CD4-positive, alpha-beta T cell treated with Interleukin-10 for 1 hour (primary cell): ENCODE data around the gene PPP1R36.
"Not testable (repeated sequence)": the region's sequence is repeated elsewhere in the genome, so short reads cannot be mapped to it uniquely, and the experiment has no call there.

Experiments used
- DNase-seq: peaks from one replicate; pipeline ENCODE4 v3.0.0-alpha.2; 2020

Gene PPP1R36

GRCh38 chr14:64569646-64570045 is 19.9 kb downstream of the PPP1R36 start:
- DNase-seq, result not testable (repeated sequence)

- DNase-seq, result no peak
Measured at GRCh38 chr14:64572386-64573104, 22.8 kb downstream of the PPP1R36 start.

DNA sequence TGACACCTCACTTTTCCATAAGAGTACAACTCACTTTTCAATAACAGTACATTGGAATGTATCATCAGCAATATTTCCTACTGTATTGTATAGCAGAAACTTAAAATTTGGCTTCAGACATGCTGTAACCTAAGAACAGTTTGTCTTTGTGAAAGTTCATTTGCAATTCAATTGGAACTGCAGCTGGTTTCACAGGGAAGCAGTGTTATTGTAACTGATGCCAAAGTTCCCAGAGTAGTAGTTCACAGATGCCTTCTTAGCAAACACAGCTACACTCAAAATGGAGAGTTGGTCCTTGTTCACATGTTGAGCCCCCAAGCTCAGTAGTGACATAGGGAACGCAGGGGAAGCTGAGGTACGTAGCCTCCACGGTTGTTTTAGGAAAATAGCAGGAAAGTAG is 23.3 kb downstream of the PPP1R36 start:
- DNase-seq, result no peak

DNA sequence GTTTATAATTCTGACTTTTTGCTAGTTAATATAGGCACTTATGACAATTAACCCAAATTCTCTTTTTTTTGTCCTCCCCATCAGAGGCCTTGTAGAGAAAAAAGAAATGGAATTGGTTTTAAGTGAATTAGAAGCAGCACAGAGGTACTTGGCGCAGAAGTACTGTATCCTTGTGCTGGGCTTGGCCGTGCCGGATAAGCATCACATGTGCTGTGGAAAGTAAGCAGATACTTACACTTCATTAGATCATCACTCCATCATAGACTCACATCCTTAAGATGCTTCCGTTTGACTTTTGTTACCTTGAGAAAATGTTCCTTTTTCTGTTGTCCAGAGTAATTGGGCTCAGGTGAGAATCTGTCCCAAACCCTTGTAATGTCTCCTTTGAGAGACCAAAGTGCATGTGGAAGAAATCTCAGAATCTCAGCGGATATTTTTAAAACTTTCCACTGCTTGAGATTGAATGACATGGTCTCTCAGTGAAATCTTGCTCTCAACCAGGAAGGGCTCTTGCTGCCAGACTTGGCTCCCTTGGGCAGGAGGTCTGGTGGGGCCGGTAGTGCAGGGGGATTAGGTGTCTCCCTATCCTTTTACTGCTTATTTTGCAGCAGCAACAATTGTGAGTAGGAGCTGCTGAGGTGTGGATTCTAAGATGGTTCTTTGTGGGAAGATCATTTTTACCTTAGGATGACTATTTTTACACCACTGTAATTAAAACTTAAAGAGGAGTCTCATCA is 24.8 kb downstream of the PPP1R36 start:
- no peak for DNase-seq

GRCh38 chr14:64577211-64577610 is 27.4 kb downstream of the PPP1R36 start:
- DNase-seq, result no peak

GRCh38 chr14:64580467-64580866 is 30.7 kb downstream of the PPP1R36 start:
- no peak for DNase-seq

- DNase-seq, result no peak
Measured at GRCh38 chr14:64581363-64581762, 31.6 kb downstream of the PPP1R36 start.

DNA sequence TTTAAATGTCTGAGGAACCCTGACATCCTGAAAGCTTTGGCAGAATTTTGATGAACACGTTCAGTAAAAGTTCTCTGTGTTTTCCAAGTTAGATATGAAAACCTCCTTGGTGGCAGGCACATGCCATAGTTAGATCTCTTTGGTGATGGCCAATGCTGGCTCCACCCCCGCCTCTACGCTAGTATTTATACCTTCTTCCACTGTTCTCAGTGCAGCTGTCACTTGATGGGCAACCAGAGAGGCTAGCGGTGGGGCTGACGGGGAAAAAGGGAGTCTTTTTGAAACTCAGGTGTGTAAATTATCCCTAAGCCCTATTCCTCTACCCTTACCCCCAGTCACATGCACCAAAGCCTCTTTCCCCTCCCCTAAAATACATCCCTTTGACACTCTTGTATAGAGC is 32.1 kb downstream of the PPP1R36 start:
- no peak for DNase-seq

- no peak for DNase-seq
Measured at GRCh38 chr14:64584190-64584589, 34.4 kb downstream of the PPP1R36 start.

- DNase-seq, result no peak
Measured at GRCh38 chr14:64591809-64592208, 42.0 kb downstream of the PPP1R36 start.

DNA sequence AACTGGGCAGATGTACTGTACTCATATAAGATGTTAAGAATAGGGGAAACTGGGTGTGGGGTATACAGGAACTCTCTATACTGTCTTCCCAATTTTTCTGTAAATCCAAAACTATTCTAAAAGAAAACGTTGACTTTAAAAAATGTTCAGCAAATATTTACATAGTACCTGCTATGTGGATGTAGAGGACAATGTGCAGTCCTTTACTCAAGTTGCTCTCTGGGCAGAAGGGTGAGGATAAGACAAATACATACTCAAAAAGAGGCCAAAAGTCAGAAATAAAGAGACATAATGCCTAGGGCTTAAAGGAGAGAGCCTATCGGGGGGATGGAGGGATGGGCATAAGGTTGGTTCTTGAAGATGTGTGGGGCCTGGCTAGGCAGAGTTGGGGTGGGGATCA is 44.7 kb downstream of the PPP1R36 start:
- DNase-seq, result no peak

DNA sequence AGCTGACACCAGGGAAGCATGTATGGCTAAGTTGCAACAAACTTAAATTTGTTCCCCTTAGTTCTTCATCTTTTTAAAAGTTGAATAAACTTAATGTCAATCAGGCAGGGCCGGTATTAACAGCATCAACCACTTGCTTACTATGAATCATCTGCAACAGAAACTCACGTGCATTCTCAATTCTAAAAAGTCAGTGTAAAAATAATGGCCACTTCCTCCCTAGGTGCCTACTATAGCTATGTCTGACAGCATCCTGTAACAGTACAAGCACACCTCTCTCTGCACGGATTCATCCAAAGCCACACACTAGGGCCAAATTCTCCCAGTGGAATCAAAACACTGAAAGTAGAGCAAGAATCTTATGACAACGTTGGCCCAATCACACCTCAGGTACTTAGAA is 48.6 kb downstream of the PPP1R36 start:
- no peak for DNase-seq

GRCh38 chr14:64601571-64601970 is 51.8 kb downstream of the PPP1R36 start:
- no peak for DNase-seq

- no peak for DNase-seq
Measured at GRCh38 chr14:64602826-64603225, 53.1 kb downstream of the PPP1R36 start.

DNA sequence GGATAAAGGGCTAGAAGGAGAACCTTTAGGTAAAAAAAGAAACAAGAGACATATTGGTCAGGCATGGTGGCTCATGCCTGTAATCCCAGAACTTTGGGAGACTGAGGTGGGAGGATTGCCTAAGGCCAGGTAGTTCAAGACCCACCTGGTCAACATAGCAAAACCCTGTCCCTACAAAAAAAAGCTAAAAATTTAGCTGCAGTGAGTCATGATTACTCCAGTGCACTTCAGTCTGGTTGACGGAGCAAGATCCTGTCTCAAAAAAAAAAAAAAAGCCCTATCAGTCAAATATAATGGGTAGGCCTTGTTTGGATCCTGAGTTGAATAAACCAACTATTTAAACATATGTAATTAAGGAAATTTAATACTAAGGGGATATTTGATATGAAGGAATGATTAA is 54.2 kb downstream of the PPP1R36 start:
- DNase-seq, result no peak

- no peak for DNase-seq
Measured at GRCh38 chr14:64604881-64605280, 55.1 kb downstream of the PPP1R36 start.

- DNase-seq, result no peak
Measured at GRCh38 chr14:64605926-64606685, 56.3 kb downstream of the PPP1R36 start.

DNA sequence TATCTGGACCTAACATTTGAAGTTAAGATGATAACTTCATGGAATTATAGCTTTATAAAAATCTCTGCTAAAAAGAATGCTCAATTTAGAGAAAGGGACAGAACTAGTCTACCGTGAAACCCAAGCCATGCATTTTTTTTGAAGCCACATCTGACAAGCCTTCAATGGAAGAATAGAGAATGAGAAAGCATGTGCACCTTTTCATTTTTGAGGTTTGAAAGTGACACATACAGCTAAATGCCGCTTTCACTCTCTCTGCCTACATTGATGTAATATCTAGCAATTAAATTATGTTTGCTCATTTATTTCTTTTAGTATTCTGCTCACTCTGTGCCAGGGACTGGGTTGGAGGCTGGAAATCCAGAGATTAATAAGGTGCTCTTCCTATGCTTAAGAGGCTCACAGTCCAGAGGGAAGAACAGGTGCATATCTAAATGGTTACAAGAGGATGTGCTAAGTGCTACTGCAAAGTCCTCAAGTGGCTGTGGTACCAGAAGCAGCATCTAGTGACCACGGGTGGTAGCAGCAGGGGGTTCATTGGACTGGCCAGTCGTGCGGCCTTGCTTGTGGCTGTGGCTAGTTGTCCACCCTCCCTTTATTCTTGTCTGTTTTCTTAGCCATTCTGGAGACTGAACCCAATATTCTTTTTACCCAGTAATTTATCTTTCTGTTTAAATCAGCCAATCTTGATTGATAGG is 60.4 kb downstream of the PPP1R36 start:
- no peak for DNase-seq

- DNase-seq, result no peak
Measured at GRCh38 chr14:64611358-64612020, 61.7 kb downstream of the PPP1R36 start.

DNA sequence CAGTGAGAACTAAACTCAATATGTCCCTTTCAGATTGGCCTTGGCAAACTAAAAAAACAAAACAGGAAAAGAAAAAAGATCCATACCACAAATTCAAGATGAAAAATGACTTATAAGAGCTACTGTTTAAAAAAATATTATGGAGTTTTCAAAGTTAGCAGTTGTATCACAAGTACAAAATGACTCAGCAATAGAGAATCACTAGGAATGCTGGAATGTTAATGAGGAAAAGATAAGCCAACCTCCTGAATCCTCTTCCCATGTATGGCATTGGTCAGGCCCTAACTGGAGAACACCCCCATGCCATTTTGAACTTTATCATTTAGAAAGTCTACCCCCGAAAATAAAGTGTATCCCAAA is 62.2 kb downstream of the PPP1R36 start:
- no peak for DNase-seq

DNA sequence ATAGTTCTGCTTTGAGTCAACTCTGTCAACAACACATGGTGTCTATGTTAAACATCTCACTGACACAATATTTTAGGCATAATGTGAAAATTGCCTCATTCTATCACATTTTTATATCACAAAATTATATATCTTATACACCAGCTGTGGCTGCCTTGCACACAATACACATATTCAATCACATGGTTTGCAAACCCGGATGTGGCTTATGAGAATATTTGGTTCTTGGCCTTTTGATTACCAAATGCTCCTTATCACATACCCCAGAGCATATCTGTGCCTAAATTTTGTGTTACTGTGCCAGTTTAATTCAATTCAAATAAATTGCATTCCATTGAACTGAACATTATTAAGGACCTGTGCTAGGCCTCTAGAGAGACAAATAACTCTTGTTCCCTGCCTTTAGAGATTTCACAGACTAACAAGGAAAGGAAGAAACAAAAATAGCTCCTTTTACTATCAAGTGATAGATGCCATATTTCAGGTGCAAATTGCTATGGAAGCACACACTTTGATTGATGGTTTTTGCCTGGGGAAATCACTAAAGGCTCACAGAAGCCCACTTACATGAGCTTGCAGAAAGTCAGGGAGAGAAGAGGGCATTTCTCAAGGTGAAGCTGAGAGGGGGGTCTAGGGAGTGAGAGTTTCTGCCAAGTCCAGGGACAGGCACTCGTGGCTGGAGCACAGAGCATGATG is 63.4 kb downstream of the PPP1R36 start:
- no peak for DNase-seq

GRCh38 chr14:64614166-64614565 is 64.4 kb downstream of the PPP1R36 start:
- no peak for DNase-seq
